Fibroblast of skin of left quadriceps (primary cell): ENCODE data around the gene ZRANB1.
A peak's percentile ranks its signal among the peaks of the same experiment; 100 is the strongest.

ENCODE experiments used
- DNase-seq, 2 experiments: peaks; one replicate each; pipeline ENCODE4 v3.0.0-alpha.2; 2013; ENCODE audit warnings: low read depth in 2 of 2

The ZRANB1 gene

DNA sequence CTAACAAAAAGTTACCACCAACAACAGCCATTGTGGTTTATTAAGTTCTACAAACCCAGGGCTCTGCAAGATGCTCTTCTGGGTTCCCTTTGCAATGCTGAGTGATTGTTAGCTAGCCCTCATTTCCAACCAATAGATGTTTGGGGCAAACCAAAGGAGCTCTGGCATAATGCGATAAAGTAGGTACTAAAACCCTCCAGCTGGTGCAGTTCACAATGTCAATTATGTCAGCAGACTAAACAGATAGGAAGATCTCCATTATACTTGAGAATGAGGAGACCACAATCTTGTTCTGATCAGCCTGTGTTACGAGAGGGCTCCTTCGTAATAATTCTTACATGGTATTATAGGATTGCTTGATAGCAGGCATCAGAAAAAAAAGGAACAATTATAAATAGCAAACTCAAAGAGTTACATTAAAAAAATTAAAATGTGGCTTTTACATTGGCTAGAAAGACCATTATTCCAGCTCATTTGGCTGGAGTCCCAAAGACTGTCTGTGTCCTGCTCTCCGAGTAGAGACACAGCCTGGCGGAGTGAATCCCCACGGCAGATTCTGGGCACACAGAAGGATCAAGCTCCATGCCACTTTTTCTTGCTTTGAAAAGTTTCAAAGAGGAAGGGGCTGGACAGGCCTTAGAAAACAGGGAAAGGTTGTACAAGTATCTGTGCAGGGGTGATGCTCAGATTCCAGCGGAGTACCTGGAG lies 93.8 kb downstream of the ZRANB1 start:
- no peak for DNase-seq

DNA sequence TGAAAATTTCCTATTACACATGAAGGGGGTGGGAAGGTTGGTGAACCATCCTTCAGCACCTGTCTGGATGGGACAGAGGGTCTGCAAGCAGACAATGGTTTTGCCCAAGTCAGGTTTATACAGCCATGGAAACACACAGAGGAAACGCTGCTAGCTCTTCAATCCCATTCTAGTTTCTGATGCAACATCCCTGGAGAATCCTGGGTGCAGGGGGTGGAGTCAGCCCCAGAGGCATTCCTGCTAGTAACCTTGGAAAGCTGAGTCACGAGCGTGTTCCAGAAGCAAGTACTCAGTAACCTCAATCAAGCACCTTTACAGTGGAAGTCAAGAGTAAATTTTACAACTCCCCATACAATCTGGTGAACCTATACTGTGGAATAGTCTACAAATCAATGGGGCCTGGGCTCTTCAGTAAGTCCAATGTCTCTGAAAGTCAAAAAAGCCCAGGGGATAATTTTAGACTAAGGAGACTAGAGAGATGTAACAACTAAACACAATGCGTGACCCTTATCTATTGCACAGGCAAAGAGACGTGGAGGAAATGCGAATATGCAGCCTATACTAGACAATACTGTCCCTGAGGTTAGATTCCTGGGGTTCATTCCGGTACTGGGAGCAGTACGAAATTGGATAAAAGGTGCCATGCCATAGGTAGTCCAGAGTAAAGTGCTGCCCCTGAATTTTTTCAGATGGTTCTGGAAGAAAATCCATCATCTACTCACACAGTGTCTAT lies 95.4 kb downstream of the ZRANB1 start:
- peak in 1 of 2 experiments; percentile 47 for DNase-seq
